Testis (tissue), 3 donors: Measurements from ENCODE around the gene WRNIP1. TPM values are rescaled to one million over a fixed set of nuclear protein-coding genes. Genes with fewer than 3 reads are reported as not detected.
"Not testable (repeated sequence)": the region's sequence is repeated elsewhere in the genome, so short reads cannot be mapped to it uniquely, and the experiment has no call there.

ENCODE experiments used
- DNase-seq: peaks from one replicate; pipeline ENCODE4 v3.0.0-alpha.2; 2019
- H3K27ac ChIP-seq, 2 donors: fragments of 200-600 bp; sonication (generic); one replicate each; pipeline ENCODE4 v1.5.1; 2019
- H3K27me3 ChIP-seq: fragments of 200-600 bp; sonication (generic); one replicate; pipeline ENCODE4 v1.5.1; 2019
- H3K36me3 ChIP-seq: fragments of 200-600 bp; sonication (generic); one replicate; pipeline ENCODE4 v1.5.1; 2017; ENCODE audit warnings: low read depth; ENCODE audit errors: missing control alignments
- H3K4me1 ChIP-seq: fragments of 200-600 bp; sonication (generic); one replicate; pipeline ENCODE4 v1.5.1; 2019
- H3K4me3 ChIP-seq, 2 donors: fragments of 200-600 bp; sonication (generic); one replicate each; pipeline ENCODE4 v1.5.1; 2017 to 2019
- H3K9me3 ChIP-seq: fragments of 200-600 bp; sonication (generic); one replicate; pipeline ENCODE4 v1.5.1; 2017
- CTCF ChIP-seq, 3 experiments: fragments of 450-650 bp in 2 of 3; fragments of 200-600 bp in 1 of 3; sonication (generic) in 1 of 3; IDR thresholded peaks; one replicate each; pipeline ENCODE4 v1.5.1; 2016 to 2019; ENCODE audit warnings: antibody characterized with exemption in 3 of 3, mild to moderate bottlenecking in 2 of 3, moderate library complexity in 1 of 3
- POLR2A ChIP-seq: fragments of 450-650 bp; IDR thresholded peaks from one replicate; pipeline ENCODE4 v1.6.1; 2017; ENCODE audit warnings: antibody characterized with exemption, mild to moderate bottlenecking, moderate library complexity
- WGBS, 2 donors: methylation state at CpG; one replicate each; pipeline ENCODE4 v1.1.5; 2018; 5-methylcytosine and 5-hydroxymethylcytosine counted together
- intact Hi-C: fragments of 100-400 bp; cut with DNase I; formaldehyde crosslinking; loops from one replicate; pipeline ENCODE4 v1.15.1; 2023; ENCODE audit warnings: low total_unique reads
- polyA plus RNA-seq: library from polyadenylated mRNA; stranded (reverse); fragments of 350-450 nt; fragmentation: Illumina TruSeq; extraction: RNeasy Lipid Tissue Mini Kit (QIAGEN cat#74804); gene quantifications from one replicate; pipeline ENCODE4 v1.2.3, GENCODE V29; 2014; ENCODE audit warnings: low read depth, low replicate concordance; ENCODE audit not compliant: insufficient read depth
- total RNA-seq, 2 donors: library from RNA; depleted of rRNA; stranded (reverse); fragments of >200 nt; gene quantifications; one replicate each; pipeline ENCODE4 v1.2.3, GENCODE V29; 2016

WRNIP1 gene
- total and polyA plus RNA-seq, 3 donors from 2014 or later = 57.7 to 102 (median 95.8) TPM

- no peak overlapping the region for H3K4me3 ChIP-seq
- WGBS, 2 donors = 85 to 87% methylated on average over 11 of the region's 11 CpGs
Observed at GRCh38 chr6:2798586-2799134, 33.5 kb downstream of the WRNIP1 start.

GRCh38 chr6:2799936-2800527, 34.8 kb downstream of the WRNIP1 start:
- Histone ChIP-seq H3K27ac (no peak overlapping the region), H3K27me3 (no peaks in the 10 kb centered on the region), H3K36me3 (no peaks in the 10 kb centered on the region), H3K9me3 (no peaks in the 10 kb centered on the region), H3K4me3 (no peak overlapping the region), H3K4me1 (no peaks in the 10 kb centered on the region)
- intact Hi-C loops = no loop called here
- 86 to 94% methylated on average over 11 of the region's 11 CpGs for WGBS, 2 donors
- no peak for TF ChIP-seq POLR2A
- TF ChIP-seq CTCF (IDR thresholded peaks at IDR 0.05) = no peak
- DNase-seq = no peak

More at GRCh38 chr6:2798586-2799134, 33.5 kb downstream of the WRNIP1 start:
- TF ChIP-seq POLR2A (no peak), CTCF (IDR thresholded peaks at IDR 0.05) (no peak)
- Histone ChIP-seq H3K27ac (no peak overlapping the region), H3K9me3 (no peaks in the 10 kb centered on the region), H3K36me3 (no peaks in the 10 kb centered on the region), H3K4me1 (no peaks in the 10 kb centered on the region), H3K27me3 (no peaks in the 10 kb centered on the region)
- no peak for DNase-seq
- intact Hi-C loops = no loop called here

- no peak for DNase-seq
- intact Hi-C loops = no loop called here
- Histone ChIP-seq H3K4me3 (no peak overlapping the region), H3K36me3 (no peaks in the 10 kb centered on the region), H3K9me3 (no peaks in the 10 kb centered on the region), H3K4me1 (no peaks in the 10 kb centered on the region), H3K27me3 (no peaks in the 10 kb centered on the region), H3K27ac (no peak overlapping the region)
- 93 to 95% methylated on average over 13 to 14 of the region's 14 CpGs for WGBS, 2 donors
- TF ChIP-seq CTCF (IDR thresholded peaks at IDR 0.05) (no peak), POLR2A (no peak)
Observed at GRCh38 chr6:2800552-2801316, 35.5 kb downstream of the WRNIP1 start.

- H3K4me1 ChIP-seq, DNase-seq, H3K4me3 ChIP-seq, H3K27me3 ChIP-seq, intact Hi-C loops, H3K36me3 ChIP-seq, H3K27ac ChIP-seq, H3K9me3 ChIP-seq: not testable (repeated sequence)
- 92 to 95% methylated on average over 2 of the region's 4 CpGs for WGBS, 2 donors
Observed at GRCh38 chr6:2801687-2802086, 36.5 kb downstream of the WRNIP1 start.

- TF ChIP-seq POLR2A (no peak), CTCF (IDR thresholded peaks at IDR 0.05) (no peak)
- Histone ChIP-seq H3K4me1 (no peaks in the 10 kb centered on the region), H3K27me3 (no peaks in the 10 kb centered on the region), H3K36me3 (no peaks in the 10 kb centered on the region), H3K9me3 (no peaks in the 10 kb centered on the region), H3K27ac (no peak overlapping the region), H3K4me3 (no peak overlapping the region)
- WGBS, 2 donors = 86 to 87% methylated on average over 5 to 8 of the region's 8 CpGs
- no peak for DNase-seq
- intact Hi-C loops = no loop called here
Observed at GRCh38 chr6:2802521-2803060, 37.4 kb downstream of the WRNIP1 start.
